IgD-negative memory B cell (primary cell): ENCODE results near the gene BAHD1. TPM values are rescaled to one million over a fixed set of nuclear protein-coding genes. Genes with fewer than 3 reads are reported as not detected.
A peak's percentile ranks its signal among the peaks of the same experiment; 100 is the strongest.

Source experiments
- H3K27ac Mint-ChIP-seq, 3 donors: one replicate each; pipeline ENCODE4 v1.8.0; 2020 to 2022; ENCODE audit warnings: mild to moderate bottlenecking in 3 of 3, mixed read lengths in 3 of 3, moderate library complexity in 1 of 3
- H3K27me3 Mint-ChIP-seq: one replicate; pipeline ENCODE4 v1.8.0; 2021; ENCODE audit warnings: mixed read lengths
- H3K36me3 Mint-ChIP-seq: one replicate; pipeline ENCODE4 v1.8.0; 2020; ENCODE audit warnings: mild to moderate bottlenecking, mixed read lengths
- H3K4me1 Mint-ChIP-seq, 3 donors: one replicate each; pipeline ENCODE4 v1.8.0; 2020 to 2022; ENCODE audit warnings: mixed read lengths in 3 of 3, mild to moderate bottlenecking in 1 of 3
- H3K4me3 Mint-ChIP-seq, 4 donors: one replicate each; pipeline ENCODE4 v1.8.0; 2020 to 2022; ENCODE audit warnings: mild to moderate bottlenecking in 4 of 4, mixed read lengths in 4 of 4, moderate library complexity in 3 of 4
- H3K9me3 Mint-ChIP-seq, 3 donors: one replicate each; pipeline ENCODE4 v1.8.0; 2020 to 2021; ENCODE audit warnings: mixed read lengths in 3 of 3, mild to moderate bottlenecking in 1 of 3
- polyA plus RNA-seq: library from polyadenylated mRNA; unstranded; fragments of 300-500 nt; fragmentation: Illumina TruSeq; gene quantifications from one replicate; pipeline ENCODE4 v1.2.3, GENCODE V29; 2021

The BAHD1 gene
- polyA plus RNA-seq, 1 donor from 2014 or later, result 2.3 TPM

DNA sequence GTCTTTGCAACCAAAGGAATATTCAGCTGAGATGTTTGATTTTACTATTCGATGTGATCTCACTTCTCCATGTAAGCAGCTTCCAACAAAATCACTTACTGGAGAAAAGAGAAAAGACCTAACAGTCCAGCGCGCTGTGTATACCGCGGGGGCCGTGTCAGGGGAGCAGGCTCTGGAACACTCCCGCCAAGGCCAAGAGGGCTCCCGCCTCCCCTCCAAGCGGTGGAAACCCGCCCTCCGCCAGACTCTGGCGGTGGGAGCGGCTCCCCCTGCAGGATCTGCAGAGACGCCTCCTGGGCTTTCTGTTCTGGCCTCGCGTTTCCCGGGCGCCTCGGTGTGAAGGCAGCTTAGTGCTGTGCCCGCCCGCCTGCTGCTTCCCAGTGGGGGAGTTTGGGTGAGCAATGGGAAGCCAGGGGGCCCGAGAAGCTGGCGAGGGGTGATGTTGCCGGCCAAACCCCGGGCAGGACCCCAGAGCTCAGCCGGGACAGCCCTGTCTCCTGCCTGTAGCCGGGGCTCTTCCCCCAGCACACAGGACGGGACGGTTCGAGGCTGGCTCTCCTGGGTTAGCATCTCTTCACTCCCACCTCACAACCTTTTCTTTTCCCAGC lies 66.3 kb downstream of the BAHD1 start:
- Mint-ChIP-seq H3K4me1 (peaks cover 13 to 21% (median 20%) of the 10 kb centered on the region in 3 donors), H3K36me3 (no peaks in the 10 kb centered on the region), H3K4me3 (peak overlapping the region in 2 of 4 donors; percentile 59 to 76), H3K27me3 (peaks cover 18% of the 10 kb centered on the region), H3K9me3 (no peaks in the 10 kb centered on the region), H3K27ac (no peak overlapping the region)

DNA sequence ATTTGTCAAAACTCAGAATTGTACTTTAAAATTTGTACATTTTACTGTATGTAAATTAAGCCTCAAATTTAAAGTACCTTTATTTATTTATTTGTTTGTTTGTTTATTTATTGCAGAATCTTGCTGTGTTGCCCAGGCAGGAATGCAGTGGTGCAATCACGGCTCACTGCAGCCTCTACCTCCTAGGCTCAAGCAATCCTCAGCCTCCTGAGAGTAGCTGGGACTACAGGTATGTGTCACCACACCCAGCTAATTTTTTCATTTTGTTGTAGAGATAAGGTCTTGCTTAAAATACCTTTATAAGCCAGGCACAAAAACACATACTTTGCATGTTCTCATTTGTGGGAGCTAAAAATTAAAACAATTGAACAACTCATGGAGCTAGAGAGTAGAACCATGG lies 67.5 kb downstream of the BAHD1 start:
- H3K4me3 Mint-ChIP-seq, result peak overlapping the region in 1 of 4 donors; percentile 43
- H3K9me3 Mint-ChIP-seq, result no peaks in the 10 kb centered on the region
- peaks cover 16 to 24% (median 22%) of the 10 kb centered on the region in 3 donors for H3K4me1 Mint-ChIP-seq
- H3K36me3 Mint-ChIP-seq, result no peaks in the 10 kb centered on the region
- H3K27ac Mint-ChIP-seq, result no peak overlapping the region
- H3K27me3 Mint-ChIP-seq, result peaks cover 14% of the 10 kb centered on the region

DNA sequence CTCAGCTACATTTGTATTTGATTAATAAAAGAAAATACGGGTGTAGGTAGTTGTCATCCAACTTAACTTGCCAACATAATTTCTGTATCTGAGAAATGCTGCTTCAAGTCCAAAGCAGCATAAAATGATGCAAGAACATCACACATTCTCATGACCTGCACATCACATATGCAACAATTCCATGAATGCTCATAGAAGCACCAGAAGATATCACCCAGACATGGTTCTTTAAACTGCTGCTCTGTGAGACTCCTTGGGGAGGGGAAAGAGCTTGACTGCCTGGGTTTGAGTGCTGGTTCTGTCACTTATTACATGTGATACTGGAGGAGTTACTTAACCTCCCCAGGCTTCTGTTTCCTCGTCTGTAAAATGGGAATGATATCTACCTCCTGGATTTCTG lies 69.4 kb downstream of the BAHD1 start:
- Mint-ChIP-seq H3K4me3 (peak overlapping the region in 2 of 4 donors; percentile 89 to 91), H3K36me3 (no peaks in the 10 kb centered on the region), H3K27ac (peak overlapping the region in 1 of 3 donors; percentile 67), H3K27me3 (peaks cover 4% of the 10 kb centered on the region), H3K9me3 (no peaks in the 10 kb centered on the region), H3K4me1 (peaks cover 18 to 24% (median 22%) of the 10 kb centered on the region in 3 donors)

DNA sequence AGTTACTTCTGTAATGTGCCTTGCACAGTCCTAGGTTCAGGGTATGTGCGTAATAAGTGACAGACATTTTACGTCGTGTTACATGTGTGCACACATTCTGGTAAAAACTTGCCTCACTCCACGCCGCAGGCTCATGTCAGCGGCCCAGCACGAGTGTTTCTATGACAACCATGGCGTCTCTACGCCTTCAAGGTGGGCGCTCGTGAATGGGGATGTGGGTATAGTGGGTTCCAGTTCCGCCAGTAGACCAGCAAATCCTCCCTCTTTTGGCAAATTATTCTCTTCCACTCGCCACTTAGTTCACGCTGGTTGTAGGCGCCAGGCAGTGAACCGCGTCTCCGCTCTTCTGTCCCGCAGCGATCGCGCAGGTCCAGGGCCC lies 70.3 kb downstream of the BAHD1 start:
- H3K9me3 Mint-ChIP-seq, result no peaks in the 10 kb centered on the region
- H3K4me1 Mint-ChIP-seq, result peaks cover 18 to 24% (median 22%) of the 10 kb centered on the region in 3 donors
- H3K4me3 Mint-ChIP-seq, result peak overlapping the region; percentile 89 to 91 (median 90)
- peaks cover 4% of the 10 kb centered on the region for H3K27me3 Mint-ChIP-seq
- no peaks in the 10 kb centered on the region for H3K36me3 Mint-ChIP-seq
- peak overlapping the region; percentile 66 to 93 (median 67) for H3K27ac Mint-ChIP-seq

DNA sequence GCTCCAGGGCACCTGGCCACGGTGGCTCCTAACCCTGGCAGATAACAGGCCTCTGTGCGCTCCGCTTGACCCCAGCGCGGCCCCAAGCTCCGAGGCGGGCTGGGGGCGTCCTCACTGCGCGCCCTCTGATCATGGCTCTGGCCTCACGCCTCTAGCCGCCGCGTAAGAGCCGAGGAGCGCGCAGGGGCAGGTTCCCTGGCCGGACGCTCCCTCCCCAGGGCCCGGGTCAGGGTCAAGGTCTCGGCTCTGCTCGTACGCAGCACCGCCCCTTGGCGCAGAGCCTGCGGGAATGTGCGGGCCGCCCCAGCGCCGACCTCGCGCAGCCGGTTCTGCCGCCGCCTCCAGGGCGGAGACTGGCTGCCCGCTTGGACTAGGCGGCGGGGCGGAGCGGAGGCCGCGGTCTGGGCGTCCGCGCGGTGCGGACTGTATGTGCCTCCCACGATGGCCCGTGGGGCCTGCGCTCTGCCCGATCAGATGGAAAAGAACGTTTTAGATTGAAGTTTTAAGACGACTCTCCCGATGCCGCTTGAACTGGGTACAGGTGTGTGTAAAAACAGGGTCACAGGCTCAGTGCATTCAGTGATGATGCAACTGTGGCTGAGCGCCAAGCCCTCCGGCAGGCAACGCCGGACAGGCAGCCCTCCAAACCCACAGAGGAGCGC lies 70.8 kb downstream of the BAHD1 start:
- Mint-ChIP-seq H3K4me3 (peak overlapping the region; percentile 89 to 91 (median 90)), H3K27me3 (peaks cover 4% of the 10 kb centered on the region), H3K4me1 (peaks cover 18 to 21% (median 20%) of the 10 kb centered on the region in 3 donors), H3K9me3 (no peaks in the 10 kb centered on the region), H3K27ac (peak overlapping the region; percentile 66 to 93 (median 67)), H3K36me3 (no peaks in the 10 kb centered on the region)

DNA sequence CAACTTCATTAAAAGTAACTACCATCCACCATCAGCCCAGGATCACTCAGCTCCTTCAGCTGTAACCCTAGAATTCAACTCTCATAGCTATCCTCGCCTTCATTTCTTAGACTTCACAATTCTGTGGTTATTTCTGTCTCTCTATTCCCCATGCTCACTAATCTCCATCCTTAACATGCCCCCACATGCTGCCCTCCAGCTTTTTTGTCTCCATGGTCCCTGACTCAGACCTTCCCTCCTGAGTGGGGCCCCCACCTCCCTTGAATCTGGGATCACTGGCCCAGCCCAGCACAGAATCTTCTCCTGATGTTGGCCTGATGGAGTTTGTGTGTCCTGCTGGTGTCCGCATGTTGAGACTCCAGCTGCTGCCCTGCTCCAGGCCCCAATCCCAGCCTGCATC lies 71.7 kb downstream of the BAHD1 start:
- Mint-ChIP-seq H3K36me3 (no peaks in the 10 kb centered on the region), H3K27me3 (peaks cover 3% of the 10 kb centered on the region), H3K27ac (peak overlapping the region in 1 of 3 donors; percentile 6), H3K9me3 (no peaks in the 10 kb centered on the region), H3K4me3 (peak overlapping the region; percentile 89 to 91 (median 90)), H3K4me1 (peaks cover 16% of the 10 kb centered on the region in 3 donors)

DNA sequence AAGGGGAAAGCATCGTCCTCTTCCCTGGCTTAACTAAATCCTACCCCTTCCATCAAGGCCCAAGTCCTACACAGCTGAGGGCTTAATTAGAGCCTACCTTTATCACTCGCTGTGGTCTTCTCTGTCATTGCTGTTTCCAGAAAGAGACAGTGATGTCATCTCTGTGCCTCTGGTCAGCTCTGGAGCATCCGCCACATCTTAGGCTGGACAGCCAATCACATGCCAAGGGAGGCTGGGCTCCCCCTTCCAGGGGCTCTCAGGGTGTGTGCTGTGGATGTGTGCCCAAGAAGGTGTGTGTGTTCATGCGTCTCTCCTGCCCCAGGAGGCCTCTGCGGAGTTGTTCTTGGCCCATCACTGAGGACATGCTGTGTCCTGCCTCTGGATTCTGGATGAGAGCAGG lies 72.9 kb downstream of the BAHD1 start:
- H3K27ac Mint-ChIP-seq, result peak overlapping the region in 2 of 3 donors; percentile 45 to 46

DNA sequence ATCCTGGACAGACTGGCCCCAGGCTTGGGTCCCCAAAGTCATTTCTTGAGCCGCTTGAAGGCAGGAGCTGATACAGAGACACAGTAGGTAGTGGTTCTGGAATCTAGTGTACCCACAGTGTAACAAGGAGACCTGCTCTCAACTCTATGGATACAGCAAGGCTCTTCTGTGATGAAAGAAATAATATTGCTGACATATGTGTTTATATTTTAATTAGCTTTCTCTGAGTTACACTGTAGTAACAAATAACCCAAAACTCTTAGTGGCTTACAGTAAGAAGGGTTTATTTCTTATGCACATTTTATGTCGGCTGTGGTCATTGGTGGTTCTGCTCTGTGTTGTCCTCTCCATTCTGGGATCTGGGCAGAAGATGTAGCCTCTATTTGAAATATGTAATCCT lies 75.6 kb downstream of the BAHD1 start:
- Mint-ChIP-seq H3K9me3 (no peaks in the 10 kb centered on the region), H3K36me3 (no peaks in the 10 kb centered on the region), H3K4me3 (no peak overlapping the region), H3K27me3 (no peaks in the 10 kb centered on the region), H3K27ac (no peak overlapping the region), H3K4me1 (peaks cover 6 to 12% (median 9%) of the 10 kb centered on the region in 3 donors)

More for the DNA sequence above, 72.9 kb downstream of the BAHD1 start:
- Mint-ChIP-seq H3K4me3 (peak overlapping the region in 1 of 4 donors; percentile 91), H3K9me3 (no peaks in the 10 kb centered on the region), H3K4me1 (peaks cover 13 to 16% (median 14%) of the 10 kb centered on the region in 3 donors), H3K36me3 (no peaks in the 10 kb centered on the region), H3K27me3 (no peaks in the 10 kb centered on the region)

Other genes with a start within 250 kb of the BAHD1 start
- not detected for gene PAK6, start 201.9 kb upstream of the BAHD1 start, polyA plus RNA-seq
- gene ANKRD63, start 157.9 kb upstream of the BAHD1 start, polyA plus RNA-seq, result not detected
- gene PLCB2, start 133.0 kb upstream of the BAHD1 start, polyA plus RNA-seq, result 20.8 TPM
- gene INAFM2, start 117.3 kb upstream of the BAHD1 start, polyA plus RNA-seq, result 1.3 TPM
- 0.11 TPM for gene CCDC9B, start 100.0 kb upstream of the BAHD1 start, polyA plus RNA-seq
- not detected for gene PHGR1, start 89.9 kb upstream of the BAHD1 start, polyA plus RNA-seq
- 0.19 TPM for gene DISP2, start 82.7 kb upstream of the BAHD1 start, polyA plus RNA-seq
- 4.6 TPM for gene KNSTRN, start 58.2 kb upstream of the BAHD1 start, polyA plus RNA-seq
- 55.5 TPM for gene IVD, start 35.2 kb upstream of the BAHD1 start, polyA plus RNA-seq
- 1.8 TPM for gene CHST14, start 30.0 kb downstream of the BAHD1 start, polyA plus RNA-seq
- gene CCDC32, start 124.1 kb downstream of the BAHD1 start, polyA plus RNA-seq, result 131 TPM
- 19.7 TPM for gene RPUSD2, start 128.3 kb downstream of the BAHD1 start, polyA plus RNA-seq
- gene KNL1, start 153.3 kb downstream of the BAHD1 start, polyA plus RNA-seq, result 1.1 TPM